NCI-H748 (cell line): Measurements from ENCODE around the gene HTR1D.
A peak's percentile ranks its signal among the peaks of the same experiment; 100 is the strongest.
"Not testable (repeated sequence)": the region's sequence is repeated elsewhere in the genome, so short reads cannot be mapped to it uniquely, and the experiment has no call there.

ENCODE experiments used
- DNase-seq: peaks from one replicate; lab custom pipeline; 2025; ENCODE audit not compliant: unreplicated experiment; lab: John Stamatoyannopoulos, UW

The HTR1D gene, protein sequence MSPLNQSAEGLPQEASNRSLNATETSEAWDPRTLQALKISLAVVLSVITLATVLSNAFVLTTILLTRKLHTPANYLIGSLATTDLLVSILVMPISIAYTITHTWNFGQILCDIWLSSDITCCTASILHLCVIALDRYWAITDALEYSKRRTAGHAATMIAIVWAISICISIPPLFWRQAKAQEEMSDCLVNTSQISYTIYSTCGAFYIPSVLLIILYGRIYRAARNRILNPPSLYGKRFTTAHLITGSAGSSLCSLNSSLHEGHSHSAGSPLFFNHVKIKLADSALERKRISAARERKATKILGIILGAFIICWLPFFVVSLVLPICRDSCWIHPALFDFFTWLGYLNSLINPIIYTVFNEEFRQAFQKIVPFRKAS

GRCh38 chr1:23217421-23218115 is at the start of gene HTR1D:
Gene HTR1D, minus strand, starts transcription at chr1:23217502. Its CDS starts 23,283 bp downstream, at chr1:23194219.
- peak; percentile 52 for DNase-seq

GRCh38 chr1:23263380-23263887 is 46.1 kb upstream of the HTR1D start:
- DNase-seq: no peak

- DNase-seq: not testable (repeated sequence)
Measured at GRCh38 chr1:23258082-23258481, 40.8 kb upstream of the HTR1D start.

DNA sequence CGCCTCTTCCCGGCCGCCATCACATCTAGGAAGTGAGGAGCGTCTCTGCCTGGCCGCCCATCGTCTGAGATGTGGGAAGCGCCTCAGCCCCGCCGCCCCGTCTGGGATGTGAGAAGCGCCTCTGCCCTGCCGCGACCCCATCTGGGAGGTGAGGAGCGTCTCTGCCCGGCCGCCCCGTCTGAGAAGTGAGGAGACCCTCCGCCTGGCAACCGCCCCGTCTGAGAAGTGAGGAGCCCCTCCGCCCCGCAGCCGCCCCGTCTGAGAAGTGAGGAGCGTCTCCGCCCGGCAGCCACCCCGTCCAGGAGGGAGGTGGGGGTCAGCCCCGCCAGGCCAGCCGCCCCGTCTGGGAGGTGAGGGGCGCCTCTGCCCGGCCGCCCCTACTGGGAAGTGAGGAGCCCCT is 40.1 kb upstream of the HTR1D start:
- not testable (repeated sequence) for DNase-seq

GRCh38 chr1:23254584-23254983 is 37.3 kb upstream of the HTR1D start:
- no peak for DNase-seq

DNA sequence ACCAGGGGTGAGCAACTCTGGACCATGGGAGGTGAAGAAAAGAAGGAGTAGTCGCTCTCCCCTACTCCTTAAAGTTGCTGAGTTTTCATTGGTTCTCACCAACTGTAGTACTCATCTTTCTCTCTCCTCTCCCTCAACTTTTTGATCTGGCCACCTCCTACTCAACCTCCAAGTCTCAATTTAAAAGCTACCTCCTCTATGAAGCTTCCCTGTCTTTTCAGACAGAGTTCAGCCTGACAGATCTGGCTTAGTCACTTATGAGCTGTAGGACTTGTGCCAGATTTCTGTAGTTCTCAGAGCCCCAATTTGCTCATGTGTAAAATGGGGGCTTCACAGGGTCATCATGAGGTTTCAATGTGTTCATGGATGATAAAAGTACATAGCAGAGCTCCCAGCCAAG is 34.5 kb upstream of the HTR1D start:
- DNase-seq: no peak

GRCh38 chr1:23249787-23250454 is 32.6 kb upstream of the HTR1D start:
- DNase-seq: peak; percentile 74

- no peak for DNase-seq
Measured at GRCh38 chr1:23247276-23247675, 30.0 kb upstream of the HTR1D start.

DNA sequence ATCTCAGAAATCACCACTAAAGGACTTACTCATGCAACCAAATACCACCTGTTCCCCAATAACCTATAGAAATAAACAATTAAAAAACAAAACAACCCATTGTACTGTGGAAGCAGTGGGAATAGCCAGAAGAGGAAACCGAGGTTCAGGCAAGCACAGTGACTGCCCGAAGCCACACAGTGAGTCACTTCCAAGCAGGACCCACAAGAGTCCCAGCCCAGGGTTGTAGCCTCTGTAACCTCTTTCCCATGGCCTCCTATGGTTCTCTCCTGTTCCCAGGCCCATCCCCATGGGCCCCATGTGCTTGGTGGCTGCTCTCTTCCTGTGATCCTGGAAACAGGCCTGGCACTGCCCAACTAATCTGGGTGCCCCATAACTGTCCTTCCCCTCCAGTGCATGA is 29.0 kb upstream of the HTR1D start:
- DNase-seq: no peak

GRCh38 chr1:23244256-23244761 is 27.0 kb upstream of the HTR1D start:
- DNase-seq: no peak

DNA sequence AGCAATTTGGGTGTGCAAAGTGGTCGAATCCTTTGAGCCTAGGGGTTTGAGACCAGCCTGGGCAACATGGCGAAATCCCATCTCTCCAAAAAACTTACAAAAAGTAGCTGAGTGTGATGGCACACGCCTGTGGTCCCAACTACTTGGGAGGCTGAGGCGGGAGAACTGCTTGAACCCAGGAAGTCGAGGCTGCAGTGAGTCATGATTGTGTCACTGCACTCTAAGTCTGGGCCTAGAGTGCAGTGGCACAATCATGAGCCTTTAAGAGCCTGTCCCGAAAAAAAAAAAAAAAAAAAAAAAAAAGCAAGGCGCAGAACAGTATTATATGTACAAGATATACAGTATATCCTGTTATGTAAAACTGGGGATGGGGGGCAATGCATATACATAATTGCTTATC is 25.1 kb upstream of the HTR1D start:
- DNase-seq: no peak

DNA sequence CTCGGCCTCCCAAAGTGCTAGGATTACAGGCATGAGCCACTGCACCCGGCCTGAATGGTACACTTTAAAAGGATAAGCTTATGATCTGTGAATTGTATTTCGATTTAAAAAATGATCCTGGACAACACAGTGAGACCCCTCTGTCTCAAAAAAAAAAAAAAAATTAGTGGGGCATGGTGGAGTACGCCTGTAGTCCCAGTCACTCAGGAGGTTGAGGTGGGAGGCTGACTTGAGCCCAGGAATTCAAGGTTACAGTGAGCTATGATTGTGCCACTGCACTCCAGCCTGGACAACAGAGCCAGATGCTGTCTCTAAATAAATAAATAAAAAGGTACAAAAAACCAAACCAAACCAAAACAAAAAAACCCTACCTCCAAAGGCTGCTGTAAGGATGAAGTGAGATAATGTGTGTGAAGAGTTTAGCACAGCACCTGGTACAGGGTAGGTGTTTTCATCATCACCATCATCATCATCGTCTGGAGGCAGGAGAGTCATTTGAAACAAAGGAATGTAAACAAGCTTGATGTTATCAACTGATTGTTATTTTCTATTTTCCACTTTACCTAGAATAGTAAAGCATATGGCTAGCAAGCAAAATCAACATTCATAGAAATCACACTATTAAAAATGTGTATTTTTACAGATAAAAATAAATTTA is 22.5 kb upstream of the HTR1D start:
- DNase-seq: no peak

- DNase-seq: no peak
Measured at GRCh38 chr1:23238565-23238964, 21.3 kb upstream of the HTR1D start.

DNA sequence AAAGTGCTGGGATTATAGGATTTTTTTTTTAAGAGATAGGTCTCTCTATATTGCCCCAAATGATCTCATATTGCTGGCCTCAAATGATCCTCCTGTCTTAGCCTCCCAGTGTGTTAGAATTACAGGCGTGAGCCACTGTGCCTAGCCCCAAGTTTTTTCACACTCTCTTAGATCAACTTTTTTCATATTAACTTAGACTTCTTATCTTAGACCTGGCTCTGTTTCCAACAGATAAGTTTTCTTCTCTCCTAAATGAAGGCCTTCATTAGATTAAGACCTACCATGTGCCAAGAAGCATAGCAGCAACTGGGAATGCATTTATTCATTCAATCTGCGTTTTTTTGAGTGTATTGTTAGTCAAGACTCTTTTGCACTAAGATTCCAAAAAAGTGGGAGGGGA is 20.2 kb upstream of the HTR1D start:
- no peak for DNase-seq

- DNase-seq: no peak
Measured at GRCh38 chr1:23227806-23228205, 10.5 kb upstream of the HTR1D start.

- DNase-seq: no peak
Measured at GRCh38 chr1:23224739-23225648, 7.7 kb upstream of the HTR1D start.

DNA sequence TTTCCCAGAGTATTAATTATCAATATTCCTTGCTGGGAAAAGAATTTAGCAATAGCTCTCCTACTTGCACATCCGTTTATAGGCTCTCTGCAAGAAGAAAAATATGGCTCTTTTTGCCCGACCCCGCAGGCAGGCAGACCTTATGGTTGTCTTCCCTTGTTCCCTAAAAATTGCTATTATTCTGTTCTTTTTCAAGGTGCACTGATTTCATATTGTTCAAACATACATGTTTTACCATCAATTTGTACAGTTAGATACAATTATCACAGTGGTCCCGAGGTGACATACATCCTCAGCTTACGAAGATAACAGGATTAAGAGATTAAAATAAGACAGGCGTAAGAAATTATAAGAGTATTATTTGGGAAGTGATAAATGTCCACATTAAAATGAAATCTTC is 6.7 kb upstream of the HTR1D start:
- not testable (repeated sequence) for DNase-seq

DNA sequence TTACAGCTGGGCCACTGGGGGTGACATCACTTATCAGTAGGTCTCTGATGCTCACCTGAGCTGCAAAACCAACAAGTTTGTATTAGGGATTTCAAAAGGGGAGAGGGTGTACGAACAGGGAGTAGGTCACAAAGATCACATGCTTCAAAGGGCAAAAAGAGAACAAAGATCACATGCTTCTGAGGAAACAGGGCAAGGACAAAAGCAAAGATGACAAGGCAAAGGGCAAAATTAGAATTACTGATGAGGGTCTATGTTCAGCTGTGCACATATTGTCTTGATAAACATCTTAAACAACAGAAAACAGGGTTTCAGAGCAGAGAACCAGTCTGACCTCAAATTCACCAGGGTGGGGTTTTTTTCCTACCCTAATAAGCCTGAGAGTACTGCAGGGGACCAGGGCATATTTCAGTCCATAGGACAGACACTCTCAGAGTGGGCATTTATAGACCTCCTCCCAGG is 6.2 kb upstream of the HTR1D start:
- not testable (repeated sequence) for DNase-seq

- no peak for DNase-seq
Measured at GRCh38 chr1:23222742-23223141, 5.4 kb upstream of the HTR1D start.

- no peak for DNase-seq
Measured at GRCh38 chr1:23222331-23222730, 5.0 kb upstream of the HTR1D start.
